HG02970 (cell line): Measurements from ENCODE around the gene FOLR3.
"Not testable (repeated sequence)": the region's sequence is repeated elsewhere in the genome, so short reads cannot be mapped to it uniquely, and the experiment has no call there.

Experiments used
- ATAC-seq: cut with Tn5 transposase; IDR thresholded peaks from one replicate; pipeline ENCODE4 v1.9.1; 2021; ENCODE audit warnings: mild to moderate bottlenecking, moderate library complexity, moderate number of reproducible peaks; ENCODE audit not compliant: unreplicated experiment, low FRiP score

Gene FOLR3

DNA sequence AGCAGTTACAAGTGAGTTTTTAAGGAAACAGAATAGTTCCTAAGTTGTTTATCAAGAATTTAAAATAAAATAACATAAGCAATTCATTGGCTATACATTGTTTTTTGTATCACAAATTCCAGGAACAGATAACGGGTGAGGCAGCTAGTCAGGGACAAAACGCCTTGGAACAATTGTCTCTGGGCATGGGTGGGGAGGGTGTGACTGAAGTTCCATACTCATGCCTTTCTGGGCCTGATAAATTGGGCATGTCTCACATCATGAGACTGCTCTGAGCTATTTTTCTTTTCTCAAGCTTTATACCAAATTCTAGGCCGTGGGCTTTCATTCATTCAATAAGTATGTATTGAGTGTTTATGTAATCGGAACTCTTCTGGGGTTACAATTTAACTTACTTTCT is 21.6 kb downstream of the FOLR3 start:
- no peak for ATAC-seq

DNA sequence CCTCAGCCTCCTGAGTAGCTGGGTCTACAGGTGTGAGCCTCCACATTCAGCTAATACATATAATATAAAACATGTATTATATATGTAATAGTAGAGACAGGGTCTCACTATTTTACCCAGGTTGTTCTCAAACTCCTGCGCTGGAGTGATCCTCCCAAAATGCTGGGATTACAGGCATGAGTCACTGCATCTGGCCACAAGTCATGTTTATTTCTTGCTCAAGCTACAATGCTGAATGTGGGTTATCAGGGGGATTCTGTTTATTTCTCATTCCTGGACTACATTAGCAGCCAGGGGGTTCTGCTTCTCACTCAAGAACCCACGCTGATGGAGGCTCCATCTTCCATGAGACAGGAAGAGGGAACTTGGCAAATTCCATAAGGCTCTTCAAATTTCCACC is 24.8 kb downstream of the FOLR3 start:
- ATAC-seq, result no peak

DNA sequence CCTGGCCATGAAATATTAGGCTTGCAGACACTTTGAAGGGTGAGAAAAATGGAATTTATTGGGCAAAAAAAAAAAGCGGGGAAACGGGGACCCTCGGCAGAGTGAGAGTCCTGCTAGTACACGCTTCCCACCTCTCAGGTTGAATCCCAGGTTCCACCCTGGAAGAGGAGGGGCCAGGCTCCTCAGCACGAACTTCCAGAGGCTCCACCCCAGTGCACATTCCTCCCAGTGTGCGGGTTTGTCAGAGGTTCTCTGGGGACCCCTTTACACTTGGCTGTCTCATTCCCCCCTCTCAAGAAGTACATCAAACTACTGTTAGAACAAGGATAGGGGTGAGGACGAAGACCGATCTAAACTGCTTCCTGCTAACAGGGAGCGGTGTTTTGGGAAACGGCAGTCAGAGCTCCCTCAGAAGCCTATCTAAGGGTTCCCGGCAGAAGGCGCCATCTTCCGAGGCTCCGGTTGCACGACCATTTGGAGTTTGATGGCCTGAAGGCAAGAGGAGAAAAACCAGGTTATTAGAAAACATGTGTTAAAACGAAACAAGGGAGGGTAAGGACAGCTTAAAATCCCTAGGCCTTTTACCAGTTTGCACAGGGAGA is 27.5 kb downstream of the FOLR3 start:
- no peak for ATAC-seq

DNA sequence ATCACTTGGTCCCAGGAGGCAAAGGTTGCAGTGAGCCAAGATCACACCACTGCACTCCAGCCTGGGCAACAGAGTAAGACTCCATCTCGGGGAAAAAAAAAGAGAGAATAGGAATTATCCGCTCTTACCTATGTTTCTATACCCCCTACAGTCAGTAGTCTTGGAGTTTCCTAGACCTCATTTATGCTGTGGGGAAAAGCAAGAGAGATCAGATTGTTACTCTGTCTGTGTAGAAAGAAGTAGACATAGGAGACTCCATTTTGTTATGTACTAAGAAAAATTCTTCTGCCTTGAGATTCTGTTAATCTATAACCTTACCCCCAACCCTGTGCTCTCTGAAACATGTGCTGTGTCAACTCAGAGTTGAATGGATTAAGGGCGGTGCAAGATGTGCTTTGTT is 28.7 kb downstream of the FOLR3 start:
- not testable (repeated sequence) for ATAC-seq

DNA sequence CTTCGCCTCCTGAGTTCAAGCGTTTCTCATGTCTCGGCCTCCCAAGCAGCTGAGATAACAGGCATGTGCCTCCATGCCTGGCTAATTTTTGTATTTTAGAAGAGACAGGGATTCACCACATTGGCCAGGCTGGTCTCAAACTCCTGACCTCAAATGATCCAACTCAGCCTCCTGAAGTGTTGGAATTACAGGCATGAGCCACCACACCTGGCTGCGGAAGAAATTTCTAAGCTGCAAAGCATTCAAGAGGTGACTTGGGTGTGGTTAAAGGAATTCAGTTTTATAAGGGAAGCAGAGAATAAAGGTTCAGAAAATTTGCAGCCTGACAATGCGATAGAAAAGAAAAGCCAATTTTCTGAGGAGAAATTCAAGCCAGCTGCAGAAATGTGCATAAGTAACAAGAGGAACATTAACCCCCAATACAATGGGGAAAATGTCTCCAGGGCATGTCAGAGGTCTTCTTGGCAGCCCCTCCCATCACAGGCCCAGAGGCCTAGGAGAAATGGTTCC is 33.6 kb downstream of the FOLR3 start:
- not testable (repeated sequence) for ATAC-seq

DNA sequence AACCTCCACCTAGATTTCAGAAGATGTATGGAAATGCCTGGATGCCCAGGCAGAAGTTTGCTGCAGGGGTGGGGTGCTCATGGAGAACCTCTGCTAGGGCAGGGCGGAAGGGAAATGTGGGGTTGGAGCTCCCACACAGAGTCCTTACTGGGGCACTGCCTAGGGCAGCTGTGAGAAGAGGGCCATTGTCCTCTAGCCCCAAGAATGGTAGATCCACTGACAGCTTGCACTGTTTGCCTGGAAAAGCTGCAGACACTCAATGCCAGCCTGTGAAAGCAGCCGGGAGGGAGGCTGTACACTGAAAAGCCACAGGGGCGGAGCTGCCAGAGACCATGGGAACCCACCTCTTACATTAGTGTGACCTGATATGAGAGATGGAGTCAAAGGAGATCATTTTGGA is 34.2 kb downstream of the FOLR3 start:
- not testable (repeated sequence) for ATAC-seq

DNA sequence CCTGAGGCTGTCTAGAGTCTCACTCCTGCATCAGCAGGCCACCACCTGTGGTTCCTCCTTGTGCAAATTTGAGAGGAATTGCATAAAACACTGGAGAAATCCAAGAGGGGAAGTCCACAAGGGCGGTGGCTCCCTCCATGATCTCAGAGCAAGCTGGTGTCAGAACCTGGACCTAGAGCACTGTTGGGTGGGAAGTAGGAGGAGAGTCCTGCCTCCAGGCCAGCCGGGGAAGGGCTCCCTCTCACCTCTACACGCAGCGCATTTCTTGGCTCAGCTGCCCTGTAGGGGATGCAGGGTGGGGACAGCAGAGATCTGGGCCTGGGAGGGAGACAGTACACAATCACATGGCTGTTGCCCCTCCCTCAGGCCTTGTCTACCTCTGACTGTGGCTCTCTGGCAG is 36.5 kb downstream of the FOLR3 start:
- not testable (repeated sequence) for ATAC-seq

DNA sequence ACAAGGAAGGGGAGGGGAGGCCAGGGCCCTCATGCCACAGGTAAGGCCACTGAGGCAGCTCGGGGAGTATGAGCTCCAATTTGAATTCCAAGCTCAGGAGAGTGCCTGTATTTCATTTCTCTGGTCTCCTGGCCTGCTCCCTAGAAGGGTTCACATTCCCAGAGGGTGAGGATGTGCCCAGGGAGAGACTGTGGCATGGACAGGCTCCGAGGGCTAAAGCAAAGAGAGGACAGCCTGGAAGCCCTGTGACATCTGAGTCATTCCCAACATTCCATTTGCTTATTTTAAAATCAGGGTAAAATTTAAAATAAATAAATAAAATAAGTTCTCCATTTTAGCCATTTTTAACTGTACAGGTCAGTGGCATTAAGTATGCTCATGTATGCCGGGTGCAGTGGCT is 37.8 kb downstream of the FOLR3 start:
- ATAC-seq, result no peak

DNA sequence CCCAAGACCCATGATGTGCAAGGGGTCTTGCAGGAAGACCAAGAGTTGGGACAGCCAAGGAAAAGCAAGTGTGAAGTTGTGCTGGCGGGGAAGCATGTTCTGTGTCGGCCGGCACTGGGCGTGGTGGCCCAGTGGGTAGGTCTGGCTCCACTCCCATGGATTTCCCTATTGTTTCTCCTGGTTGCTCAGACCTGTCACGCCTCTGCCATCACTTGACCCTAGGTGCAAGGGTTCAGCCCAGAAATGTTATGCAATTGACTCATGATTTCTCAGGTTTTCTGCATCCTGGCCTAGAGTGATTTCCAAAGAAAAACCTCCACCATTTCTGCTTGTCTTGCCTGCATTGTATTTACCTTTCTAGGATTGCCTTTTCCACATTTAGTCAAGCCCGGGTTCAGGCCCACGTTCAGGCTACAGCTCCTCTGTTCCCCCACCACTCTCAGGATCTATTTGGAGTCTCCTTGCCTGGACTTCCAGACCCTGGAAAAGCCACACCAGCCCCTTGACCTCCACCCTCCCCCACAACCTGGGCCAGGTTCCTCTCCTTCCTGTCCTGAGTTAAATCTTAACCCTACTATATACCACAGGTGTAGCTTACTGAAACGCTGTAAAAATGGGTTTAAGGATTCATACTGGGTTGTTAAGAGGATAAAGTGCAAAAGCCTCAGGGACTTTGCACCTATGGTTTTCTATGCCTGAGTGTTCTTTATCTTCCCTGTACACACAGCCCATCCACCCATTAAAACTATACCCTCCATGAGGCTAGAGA is 39.0 kb downstream of the FOLR3 start:
- no peak for ATAC-seq

DNA sequence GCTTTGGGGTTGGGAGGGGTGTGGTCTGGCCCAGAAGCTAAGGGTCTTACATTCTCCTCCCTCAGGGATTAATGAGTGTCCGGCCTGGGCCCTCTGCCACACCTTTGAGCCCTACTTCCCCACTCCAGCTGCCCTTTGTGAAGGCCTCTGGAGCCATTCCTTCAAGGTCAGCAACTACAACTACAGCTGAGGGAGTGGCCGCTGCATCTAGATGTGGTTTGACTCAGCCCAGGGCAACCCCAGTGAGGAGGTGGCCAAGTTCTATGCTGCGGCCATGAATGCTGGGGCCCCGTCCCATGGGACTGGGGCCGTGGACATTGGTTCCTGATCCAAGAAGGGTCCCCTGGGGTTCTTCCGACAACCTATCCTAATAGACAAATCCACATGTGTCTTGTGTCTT is 42.1 kb downstream of the FOLR3 start:
- ATAC-seq, result no peak

DNA sequence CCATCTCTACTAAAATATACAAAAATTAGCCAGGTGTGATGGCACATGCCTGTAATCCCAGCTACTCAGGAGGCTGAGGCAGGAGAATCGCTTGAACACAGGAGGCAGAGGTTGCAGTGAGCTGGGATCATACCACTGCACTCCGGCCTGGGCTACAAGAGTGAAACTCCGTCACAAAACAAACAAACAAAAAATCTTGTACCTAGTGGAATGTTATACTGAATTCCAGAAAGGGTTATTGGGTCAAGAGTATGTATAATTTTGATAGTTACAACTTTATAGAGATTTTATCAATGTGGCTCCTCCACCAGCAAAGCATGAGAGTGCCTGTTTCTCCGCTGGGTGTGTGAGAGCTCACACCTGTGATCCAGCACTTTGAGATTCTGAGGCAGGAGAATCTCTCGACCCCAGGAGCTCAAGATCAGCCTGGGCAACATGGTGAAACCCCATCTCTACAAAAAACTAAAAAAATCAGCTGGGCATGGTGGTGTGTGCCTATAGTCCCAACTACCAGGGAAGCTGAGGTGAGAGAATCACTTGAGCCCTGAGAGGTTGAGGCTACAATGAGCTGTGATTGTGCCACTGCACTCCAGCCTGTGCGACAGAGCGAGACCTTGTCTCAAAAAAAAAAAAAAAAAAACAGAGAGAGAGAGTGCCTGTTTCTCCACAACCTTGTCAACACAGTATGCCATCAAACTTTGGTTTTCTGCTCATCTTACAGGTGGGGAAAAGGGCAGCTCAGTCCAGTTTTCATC is 43.7 kb downstream of the FOLR3 start:
- ATAC-seq, result no peak

DNA sequence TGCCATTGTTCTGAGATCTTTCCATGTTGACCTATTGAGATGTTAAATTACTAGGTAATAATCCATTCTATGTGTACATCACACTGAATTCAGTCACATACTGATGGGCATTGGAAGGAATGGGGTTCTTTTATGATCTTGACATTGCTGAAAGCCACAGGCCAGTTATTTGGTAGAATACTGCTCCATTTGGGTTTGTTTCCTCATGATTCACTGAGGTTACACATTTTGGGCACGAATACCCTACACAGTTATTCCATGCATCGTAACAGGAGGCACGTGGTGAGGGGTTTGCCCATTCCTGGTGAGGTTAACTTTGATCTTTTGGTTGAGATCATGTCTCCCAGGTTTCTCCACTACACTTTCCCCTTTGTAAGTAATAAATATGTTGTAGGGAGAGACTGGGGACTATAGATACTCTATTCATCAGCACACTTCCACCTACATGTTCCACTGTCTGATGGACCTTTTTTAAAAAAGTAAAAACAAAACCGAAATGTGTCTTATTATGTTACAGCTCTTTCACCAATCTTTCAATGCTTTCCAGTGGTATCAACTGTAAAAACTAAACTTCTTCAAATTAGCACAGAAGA is 44.4 kb downstream of the FOLR3 start:
- ATAC-seq, result no peak

DNA sequence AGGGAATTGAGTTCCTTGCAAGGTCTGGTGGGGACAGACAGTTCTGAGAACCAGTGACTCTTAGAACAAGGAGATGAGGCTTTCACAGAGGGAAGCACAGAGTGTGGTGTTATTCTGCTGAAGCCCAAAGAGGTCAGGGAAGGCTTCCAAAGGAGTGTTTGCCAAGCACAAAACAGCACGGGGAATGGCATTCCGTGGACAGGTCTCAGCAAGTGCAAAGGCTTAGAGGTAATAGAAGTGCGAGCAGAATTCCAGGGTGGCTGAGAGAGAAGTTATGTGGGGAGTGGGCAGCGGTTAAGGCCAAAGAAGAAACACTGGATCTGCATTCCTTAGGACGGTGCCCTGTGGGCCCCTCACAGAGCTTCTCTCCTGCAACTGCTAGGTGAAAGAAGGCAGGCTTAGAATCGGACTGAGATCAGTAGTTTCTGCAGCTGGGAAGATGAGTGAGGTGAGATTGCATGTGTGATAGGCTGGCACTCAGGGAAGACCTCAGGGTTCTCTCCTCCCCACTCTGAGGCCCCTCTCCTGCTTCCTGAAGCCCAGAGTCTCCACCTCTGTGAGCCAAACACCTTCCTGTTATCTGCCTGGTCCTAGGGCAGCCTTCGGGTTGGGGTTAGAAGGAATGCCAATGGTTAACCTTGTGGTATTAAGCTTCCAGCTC is 45.5 kb downstream of the FOLR3 start:
- not testable (repeated sequence) for ATAC-seq

DNA sequence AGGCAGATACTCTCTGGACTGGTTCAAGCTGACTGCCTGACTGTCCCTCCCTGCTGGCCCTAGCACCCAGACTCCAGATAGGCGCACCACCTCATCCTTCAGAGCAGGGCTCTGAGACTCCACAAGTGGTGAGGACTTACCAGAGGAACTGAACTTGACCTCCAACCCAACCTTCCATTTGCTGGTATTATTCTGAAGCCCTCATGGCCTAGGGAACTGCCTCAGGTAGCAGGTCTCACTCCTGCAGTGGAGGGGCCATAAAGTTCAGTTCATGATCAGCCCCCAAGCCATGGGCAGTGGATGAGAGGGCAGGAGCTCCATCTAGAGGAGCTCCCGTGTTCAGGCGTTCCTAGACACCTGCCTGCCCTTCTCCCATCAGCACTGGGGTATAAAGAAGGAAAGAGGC is 46.0 kb downstream of the FOLR3 start:
- ATAC-seq, result not testable (repeated sequence)

DNA sequence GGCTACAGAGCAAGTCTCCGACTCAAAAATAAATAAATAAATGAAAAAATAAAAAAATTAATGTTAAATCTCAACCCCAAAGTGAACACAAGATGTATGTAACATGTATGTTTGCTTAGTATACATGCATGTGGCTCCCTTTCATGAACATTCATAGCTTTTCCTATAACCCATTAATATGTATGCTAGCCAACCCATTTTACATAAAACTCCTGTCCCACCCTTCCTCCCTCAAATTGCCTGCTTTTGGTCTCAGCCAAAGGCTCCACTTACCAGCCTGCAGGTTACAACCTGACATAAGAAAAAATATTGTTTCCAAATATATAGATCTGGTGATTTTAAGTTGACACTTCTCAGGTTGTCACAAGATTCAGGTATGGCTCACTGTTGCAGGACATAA is 52.7 kb downstream of the FOLR3 start:
- no peak for ATAC-seq
